GM12878 (cell line): ENCODE measurements around the gene CMTM3. TPM values are rescaled to one million over a fixed set of nuclear protein-coding genes. Genes with fewer than 3 reads are reported as not detected.

Experiments used
- ATAC-seq: fragments of 200-7000 bp; cut with Tn5 transposase; 3 replicates; pipeline ENCODE4 v1.9.1; 2020; ENCODE audit warnings: mild to moderate bottlenecking, moderate library complexity
- BruUV-seq: library from RNA; stranded (reverse); fragments of 400-500 nt; replicated peaks from 2 replicates; lab custom pipeline; 2021; lab: Mats Ljungman, UMichigan
- CTCF ChIA-PET: fragments of 300-600 bp; sonication (Branson Sonifier 250); formaldehyde crosslinking; extraction: SDS; loops from one replicate; lab custom pipeline; 2021; ENCODE audit warnings: inconsistent platforms; lab: Yijun Ruan, JAX
- POLR2A ChIA-PET: fragments of 350-600 bp; formaldehyde crosslinking; extraction: SDS; loops from one replicate; lab custom pipeline; 2021; ENCODE audit warnings: inconsistent platforms; lab: Charles Lee
- RAD21 ChIA-PET: fragments of 300-600 bp; sonication (Branson Sonifier 250); formaldehyde crosslinking; loops from one replicate; lab custom pipeline; 2023; ENCODE audit warnings: antibody characterized with exemption; ENCODE audit not compliant: unreplicated experiment; lab: Charles Lee
- SMC1A ChIA-PET: fragments of 300-600 bp; sonication (Branson Sonifier 250); formaldehyde crosslinking; loops from one replicate; lab custom pipeline; 2023; ENCODE audit not compliant: unreplicated experiment, uncharacterized antibody; lab: Charles Lee
- DNase-seq: peaks from one replicate; pipeline ENCODE4 v3.0.0-alpha.2; 2011; ENCODE audit warnings: low read depth, low spot score
- FAIRE-seq: peaks from 3 replicates; lab custom pipeline; 2011; peaks lifted over from hg19 to GRCh38; lab: Jason Lieb, UNC
- H2AFZ ChIP-seq: 2 replicates; pipeline ENCODE4 v1.6.0; 2011; ENCODE audit warnings: low read depth, low read length, control low read depth; ENCODE audit not compliant: control insufficient read depth
- H3K27ac ChIP-seq: 2 replicates; pipeline ENCODE4 v1.5.1; 2011; ENCODE audit warnings: control low read depth; ENCODE audit not compliant: control insufficient read depth, insufficient read depth
- H3K27me3 ChIP-seq, 2 experiments: replicated peaks in 1 of 2; 2 replicates each; pipeline versions ENCODE4 v1.6.0 to v1.6.1; 2011; ENCODE audit warnings: low read length in 1 of 2; ENCODE audit not compliant: control insufficient read depth in 2 of 2, insufficient read depth in 2 of 2
- H3K36me3 ChIP-seq, 2 experiments: 2 replicates each; pipeline ENCODE4 v1.5.1; 2011; ENCODE audit warnings: low read length in 1 of 2; ENCODE audit not compliant: control insufficient read depth in 2 of 2, insufficient read depth in 2 of 2
- H3K4me1 ChIP-seq: 2 replicates; pipeline ENCODE4 v1.6.1; 2011; ENCODE audit warnings: mild to moderate bottlenecking, low read length, moderate library complexity, mixed read lengths; ENCODE audit not compliant: control insufficient read depth, insufficient read depth
- H3K4me2 ChIP-seq: 2 replicates; pipeline ENCODE4 v1.6.0; 2011; ENCODE audit warnings: control low read depth; ENCODE audit not compliant: control insufficient read depth, insufficient read depth
- H3K4me3 ChIP-seq: fragments of 200-600 bp; sonication (generic); 2 replicates; pipeline ENCODE4 v1.5.1; 2016
- H3K79me2 ChIP-seq: 2 replicates; pipeline ENCODE4 v1.6.0; 2011; ENCODE audit warnings: low read length; ENCODE audit not compliant: control insufficient read depth, insufficient read depth
- H3K9ac ChIP-seq: 2 replicates; pipeline ENCODE4 v1.8.0; 2011; ENCODE audit warnings: low read length, control low read depth, mixed read lengths; ENCODE audit not compliant: control insufficient read depth, insufficient read depth
- H3K9me3 ChIP-seq: replicated peaks from 3 replicates; pipeline ENCODE4 v1.5.1; 2011; ENCODE audit warnings: mild to moderate bottlenecking, low read length; ENCODE audit not compliant: control insufficient read depth, insufficient read depth
- H4K20me1 ChIP-seq: 2 replicates; pipeline ENCODE4 v1.6.0; 2011; ENCODE audit not compliant: control insufficient read depth, insufficient read depth
- BCL11A ChIP-seq: IDR thresholded peaks from 2 replicates; pipeline ENCODE4 v1.6.1; 2011; ENCODE audit warnings: low read depth, low read length
- CBX3 ChIP-seq: fragments of 200-600 bp; sonication (generic); IDR thresholded peaks from 2 replicates; pipeline ENCODE4 v1.6.1; 2016; ENCODE audit warnings: low read depth, borderline replicate concordance
- CBX5 ChIP-seq: sonication (generic); IDR thresholded peaks from 2 replicates; pipeline ENCODE4 v1.6.1; 2016; ENCODE audit warnings: low read depth, moderate library complexity, mild to moderate bottlenecking, inconsistent platforms
- CHD1 ChIP-seq: IDR thresholded peaks from 2 replicates; pipeline ENCODE4 v1.6.1; 2012; ENCODE audit warnings: low read depth, low read length, improper control_type of control experiment
- NFIC ChIP-seq: IDR thresholded peaks from 2 replicates; pipeline ENCODE4 v1.6.1; 2012; ENCODE audit warnings: low read depth, mild to moderate bottlenecking, inconsistent platforms, low read length, moderate library complexity
- SIN3A ChIP-seq: IDR thresholded peaks from 2 replicates; pipeline ENCODE4 v1.6.1; 2012; ENCODE audit warnings: low read depth, low read length, improper control_type of control experiment
- SMC3 ChIP-seq: IDR thresholded peaks from 2 replicates; pipeline ENCODE4 v1.6.1; 2011; ENCODE audit warnings: low read length, improper control_type of control experiment, borderline replicate concordance
- STAT1 ChIP-seq: fragments of 450-650 bp; conservative IDR thresholded peaks from 2 replicates; pipeline ENCODE4 v1.6.1; 2014; ENCODE audit warnings: antibody characterized with exemption, mild to moderate bottlenecking
- YBX1 ChIP-seq: fragments of 450-650 bp; IDR thresholded peaks from 2 replicates; pipeline ENCODE4 v1.6.1; 2016; ENCODE audit warnings: antibody characterized with exemption
- ZNF24 ChIP-seq: fragments of 450-650 bp; IDR thresholded peaks from 2 replicates; pipeline ENCODE4 v1.6.1; 2017; ENCODE audit warnings: antibody characterized with exemption, mild to moderate bottlenecking
- WGBS: methylation state at CpG from one replicate; pipeline ENCODE4 v1.1.6; 2016; ENCODE audit warnings: low lambda C conversion rate; ENCODE audit not compliant: insufficient replicate concordance, insufficient coverage; ENCODE audit errors: missing lambda C conversion rate; 5-methylcytosine and 5-hydroxymethylcytosine counted together
- in situ Hi-C: fragments of 300-500 bp; cut with MboI; formaldehyde crosslinking; loops from 9 replicates; pipeline ENCODE4 v1.14.3; 2018; ENCODE audit warnings: mixed read lengths
- intact Hi-C: fragments of 100-400 bp; cut with micrococcal nuclease; formaldehyde crosslinking; loops from one replicate; pipeline ENCODE4 v1.14.2; 2022; ENCODE audit not compliant: unreplicated experiment
- polyA plus RNA-seq, 11 experiments: library from polyadenylated mRNA; depleted of rRNA in 4 of 11; unstranded in 6 of 11; stranded (reverse) in 5 of 11; fragments of >200 nt; fragmentation: Nextera tagmentation in 4 of 11; fragmentation: Illumina TruSeq in 1 of 11; extraction: Ambion mirVana in 4 of 11; extraction: Trizol in 1 of 11; gene quantifications; 1 replicate in 1 of 11; 2 replicates in 10 of 11; pipeline versions ENCODE4 v1.2.1 to v1.2.3, GENCODE V29; 2011 to 2016; ENCODE audit warnings: inconsistent platforms in 2 of 11, missing spikeins in 2 of 11, low read depth in 1 of 11
- total RNA-seq, 4 experiments: library from RNA; depleted of rRNA in 3 of 4; stranded (reverse); fragments of >200 nt in 3 of 4; fragmentation: Illumina TruSeq in 1 of 4; extraction: Trizol in 1 of 4; gene quantifications; 2 replicates each; pipeline versions ENCODE4 v1.2.1 to v1.2.3, GENCODE V29; 2013 to 2021
- TF ChIP-seq, protein P1 (sequence below): fragments of 450-650 bp; IDR thresholded peaks from 2 replicates; pipeline ENCODE4 v1.6.1; 2017; ENCODE audit warnings: low read depth, mild to moderate bottlenecking, moderate library complexity

Gene CMTM3
- total and polyA plus RNA-seq, 10 of the 15 experiments (the other 5 are each of a cell fraction or from before 2014, with no cell fraction given): 5.4 to 47.4 (median 28.6) TPM

GRCh38 chr16:66609139-66609510, 4.6 kb downstream of the CMTM3 start:
- Histone ChIP-seq H2AFZ (no peak overlapping the region), H4K20me1 (no peaks in the 10 kb centered on the region), H3K27ac (no peak overlapping the region), H3K4me3 (no peak overlapping the region), H3K27me3 (no peaks in the 10 kb centered on the region), H3K9ac (no peak overlapping the region), H3K4me2 (no peak overlapping the region), H3K36me3 (peaks cover 0 to 21% of the 10 kb centered on the region in 2 experiments; a peak in 2 of 4 replicates), H3K79me2 (no peaks in the 10 kb centered on the region), H3K9me3 (no peaks in the 10 kb centered on the region), H3K4me1 (peaks cover 9% of the 10 kb centered on the region)
- in situ Hi-C loops: no loop called here
- intact Hi-C loops: loop anchor here (5.0 kb wide), 1 partner anchor 57 kb away; the partner anchor contains the start of genes CKLF and TK2
- no peak for DNase-seq
- POLR2A ChIA-PET: interaction anchor here (1.1 kb wide), 1 partner anchor 68 kb away, joined by 3 read pairs; no protein-coding TSS in a partner anchor
- no peak for ATAC-seq
- TF ChIP-seq CBX5: no peak
- no peak for TF ChIP-seq YBX1
- no peak for TF ChIP-seq SIN3A
- TF ChIP-seq, protein P1, sequence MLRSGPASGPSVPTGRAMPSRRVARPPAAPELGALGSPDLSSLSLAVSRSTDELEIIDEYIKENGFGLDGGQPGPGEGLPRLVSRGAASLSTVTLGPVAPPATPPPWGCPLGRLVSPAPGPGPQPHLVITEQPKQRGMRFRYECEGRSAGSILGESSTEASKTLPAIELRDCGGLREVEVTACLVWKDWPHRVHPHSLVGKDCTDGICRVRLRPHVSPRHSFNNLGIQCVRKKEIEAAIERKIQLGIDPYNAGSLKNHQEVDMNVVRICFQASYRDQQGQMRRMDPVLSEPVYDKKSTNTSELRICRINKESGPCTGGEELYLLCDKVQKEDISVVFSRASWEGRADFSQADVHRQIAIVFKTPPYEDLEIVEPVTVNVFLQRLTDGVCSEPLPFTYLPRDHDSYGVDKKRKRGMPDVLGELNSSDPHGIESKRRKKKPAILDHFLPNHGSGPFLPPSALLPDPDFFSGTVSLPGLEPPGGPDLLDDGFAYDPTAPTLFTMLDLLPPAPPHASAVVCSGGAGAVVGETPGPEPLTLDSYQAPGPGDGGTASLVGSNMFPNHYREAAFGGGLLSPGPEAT: no peak
- no peak for TF ChIP-seq SMC3
- TF ChIP-seq CHD1: no peak
- TF ChIP-seq STAT1: no peak
- TF ChIP-seq NFIC: no peak
- TF ChIP-seq CBX3: no peak
- TF ChIP-seq ZNF24: no peak
- TF ChIP-seq BCL11A: no peak
- SMC1A ChIA-PET: interaction anchor here (0.7 to 3.0 kb wide), 6 partner anchors 11 to 202 kb away, joined by 3 to 21 read pairs (median 4); no protein-coding TSS in a partner anchor
- RAD21 ChIA-PET: interaction anchor here (0.6 to 1.8 kb wide), 7 partner anchors 19 to 264 kb away, joined by 3 to 10 read pairs (median 4); no protein-coding TSS in a partner anchor
- 72% methylated on average over 12 of the region's 12 CpGs for WGBS
- no peak for FAIRE-seq
- BruUV-seq: no TSS peak
- CTCF ChIA-PET: interaction anchor here (0.6 to 4.5 kb wide), 40 partner anchors 9 to 491 kb away, joined by 3 to 36 read pairs (median 4); partner anchors contain the start of genes CKLF and DYNC1LI2
